ENCODE results near the gene PDGFD. TPM values are rescaled to one million over a fixed set of nuclear protein-coding genes. Genes with fewer than 3 reads are reported as not detected.

The PDGFD gene
- total RNA-seq, 1 donor: 6.9 TPM

- DNase-seq (ENCODE audit: low read depth): peak; percentile 41
- TF ChIP-seq CTCF (IDR thresholded peaks at IDR 0.05; ENCODE audit: insufficient read depth, low read depth, low read length): no peak
- H3K4me3 ChIP-seq (ENCODE audit: low read depth, low read length): no peak overlapping the region
Observed at GRCh38 chr11:103940551-103940950, 223.4 kb downstream of the PDGFD start.

GRCh38 chr11:103939694-103940093, 224.3 kb downstream of the PDGFD start:
- no peak overlapping the region for H3K4me3 ChIP-seq (ENCODE audit: low read depth, low read length)
- no peak for DNase-seq (ENCODE audit: low read depth)
- TF ChIP-seq CTCF (IDR thresholded peaks at IDR 0.05; ENCODE audit: insufficient read depth, low read depth, low read length): no peak

- TF ChIP-seq CTCF (IDR thresholded peaks at IDR 0.05; ENCODE audit: insufficient read depth, low read depth, low read length): no peak
- no peak for DNase-seq (ENCODE audit: low read depth)
- no peak overlapping the region for H3K4me3 ChIP-seq (ENCODE audit: low read depth, low read length)
Observed at GRCh38 chr11:103936059-103936458, 227.9 kb downstream of the PDGFD start.

- no peak for TF ChIP-seq CTCF (IDR thresholded peaks at IDR 0.05; ENCODE audit: insufficient read depth, low read depth, low read length)
- no peak overlapping the region for H3K4me3 ChIP-seq (ENCODE audit: low read depth, low read length)
- DNase-seq (ENCODE audit: low read depth): no peak
Observed at GRCh38 chr11:103935219-103935618, 228.7 kb downstream of the PDGFD start.

GRCh38 chr11:103929170-103929903, 234.6 kb downstream of the PDGFD start:
- no peak overlapping the region for H3K4me3 ChIP-seq (ENCODE audit: low read depth, low read length)
- TF ChIP-seq CTCF (IDR thresholded peaks at IDR 0.05; ENCODE audit: insufficient read depth, low read depth, low read length): no peak
- no peak for DNase-seq (ENCODE audit: low read depth)

- no peak for DNase-seq (ENCODE audit: low read depth)
- TF ChIP-seq CTCF (IDR thresholded peaks at IDR 0.05; ENCODE audit: insufficient read depth, low read depth, low read length): no peak
- H3K4me3 ChIP-seq (ENCODE audit: low read depth, low read length): no peak overlapping the region
Observed at GRCh38 chr11:103928802-103929161, 235.2 kb downstream of the PDGFD start.
